ENCODE measurements around the gene RAET1E.

DNA sequence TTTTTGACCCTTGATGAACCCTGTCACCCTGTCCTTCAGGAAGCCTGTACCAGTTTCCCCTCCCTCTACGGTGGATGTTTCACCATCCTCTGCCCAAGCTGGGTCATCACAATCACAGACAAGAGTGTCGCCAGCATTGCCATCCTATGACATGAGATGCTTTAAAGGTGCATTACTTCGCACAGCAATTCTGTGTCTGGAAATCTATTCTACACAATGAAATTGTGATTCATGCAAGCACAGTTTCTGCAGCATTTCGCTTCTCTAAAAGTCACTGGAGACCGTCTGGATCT lies 41.4 kb upstream of the RAET1E start:
- TF ChIP-seq CTCF (IDR thresholded peaks at IDR 0.05; ENCODE audit: insufficient read depth, low read length, poor library complexity, severe bottlenecking): no peak
- no peak for TF ChIP-seq EZH2phosphoT487 (conservative IDR thresholded peaks at IDR 0.05; ENCODE audit: low read length)

All from SU-DHL-6 (cell line).